GM23248 (cell line): Measurements from ENCODE around the gene TULP4.

ENCODE experiments used
- EZH2 ChIP-seq: fragments of 200-600 bp; sonication (generic); IDR thresholded peaks from 2 replicates; pipeline ENCODE4 v1.6.1; 2018; ENCODE audit warnings: antibody characterized with exemption, mild to moderate bottlenecking; ENCODE audit not compliant: insufficient read depth, poor library complexity, severe bottlenecking
- EZH2phosphoT487 ChIP-seq: fragments of 200-600 bp; sonication (generic); IDR thresholded peaks from 2 replicates; pipeline ENCODE4 v1.6.1; 2018; ENCODE audit warnings: antibody characterized with exemption, moderate library complexity, mild to moderate bottlenecking, low read depth; ENCODE audit not compliant: insufficient read depth

GRCh38 chr6:158387036-158387435, 74.8 kb downstream of the TULP4 start:
- TF ChIP-seq EZH2phosphoT487 (no peak), EZH2 (no peak)
